Cardiac fibroblast (primary cell): ENCODE results near the gene C11orf42.

Experiments used
- DNase-seq, 2 donors: peaks; one replicate each; pipeline versions ENCODE4 v3.0.0 to v3.0.0-alpha.2; 2010; ENCODE audit warnings: low read depth in 2 of 2
- H3K4me3 ChIP-seq, 2 donors: replicated peaks in 1 of 2; 1 replicate in 1 of 2; 2 replicates in 1 of 2; pipeline ENCODE4 v1.5.1; 2011; ENCODE audit warnings: low read depth in 2 of 2, low read length in 2 of 2, mild to moderate bottlenecking in 2 of 2, moderate library complexity in 1 of 2
- CTCF ChIP-seq: IDR thresholded peaks from one replicate; pipeline ENCODE4 v1.5.1; 2011; ENCODE audit warnings: low read depth, mild to moderate bottlenecking, low read length, inconsistent platforms

Gene C11orf42

GRCh38 chr11:6251120-6251733 is 45.9 kb downstream of the C11orf42 start:
- TF ChIP-seq CTCF = peak; percentile 98
- peak; percentile 74 for DNase-seq
- no peak overlapping the region for H3K4me3 ChIP-seq

- TF ChIP-seq CTCF = no peak
- peak in 1 of 2 donors; percentile 73 for DNase-seq
- no peak overlapping the region for H3K4me3 ChIP-seq
Measured at GRCh38 chr11:6251990-6252473, 46.7 kb downstream of the C11orf42 start.

GRCh38 chr11:6253197-6253596 is 47.8 kb downstream of the C11orf42 start:
- H3K4me3 ChIP-seq = no peak overlapping the region
- no peak for TF ChIP-seq CTCF
- no peak for DNase-seq

GRCh38 chr11:6258141-6258540 is 52.8 kb downstream of the C11orf42 start:
- no peak for DNase-seq
- no peak overlapping the region for H3K4me3 ChIP-seq
- TF ChIP-seq CTCF = no peak

- DNase-seq = peak in 1 of 2 donors; percentile 8
- no peak for TF ChIP-seq CTCF
- no peak overlapping the region for H3K4me3 ChIP-seq
Measured at GRCh38 chr11:6258571-6259081, 53.3 kb downstream of the C11orf42 start.

- TF ChIP-seq CTCF = no peak
- H3K4me3 ChIP-seq = no peak overlapping the region
- no peak for DNase-seq
Measured at GRCh38 chr11:6260207-6260726, 54.9 kb downstream of the C11orf42 start.
